G401 (cell line): ENCODE results near the gene ICAM3. TPM values are rescaled to one million over a fixed set of nuclear protein-coding genes. Genes with fewer than 3 reads are reported as not detected.
"Not testable (repeated sequence)": the region's sequence is repeated elsewhere in the genome, so short reads cannot be mapped to it uniquely, and the experiment has no call there.

Source experiments
- DNase-seq: peaks from one replicate; pipeline ENCODE4 v3.0.0-alpha.2; 2015; ENCODE audit warnings: low spot score
- in situ Hi-C: cut with HindIII; loops from 2 replicates; pipeline ENCODE4 v1.10.0; 2016; ENCODE audit warnings: low sequenced_read_pairs, mixed read lengths
- total RNA-seq: library from RNA; depleted of rRNA; stranded (reverse); fragments of >200 nt; shearing (Covaris generic); gene quantifications from 2 replicates; pipeline ENCODE4 v1.2.3, GENCODE V29; 2014

Gene ICAM3
- total RNA-seq, 1 experiment from 2014 or later = 23.8 TPM

DNA sequence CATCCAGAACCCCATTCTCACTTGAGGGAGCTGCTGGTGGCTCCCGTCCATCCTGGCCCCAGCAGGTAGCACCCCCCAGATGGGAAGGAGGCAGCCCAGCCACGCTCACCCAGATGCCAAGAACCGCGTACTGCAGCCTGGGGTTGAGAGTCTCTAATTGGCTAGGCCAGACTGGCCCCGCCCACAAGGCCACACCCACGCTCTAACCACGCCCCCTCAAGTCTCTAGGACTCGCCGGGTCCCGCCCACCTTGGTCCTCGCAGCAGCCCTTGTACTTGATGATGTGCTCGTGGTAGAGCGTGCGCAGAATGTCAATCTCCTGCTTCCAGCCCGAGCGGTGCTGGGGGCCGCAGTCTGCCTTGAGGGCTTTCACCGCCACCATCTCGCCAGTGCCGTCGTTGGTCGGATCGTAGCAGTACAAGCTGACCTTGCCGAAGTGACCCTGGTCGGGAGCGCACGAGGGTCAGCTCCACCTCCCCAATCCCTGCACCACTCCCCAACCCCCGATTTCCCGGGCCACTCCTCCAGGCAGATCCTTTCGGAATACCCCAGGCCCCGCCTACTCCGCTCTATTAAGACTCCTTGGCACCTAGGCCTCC lies 14.5 kb upstream of the ICAM3 start:
- DNase-seq = no peak
- in situ Hi-C loops = no loop called here

DNA sequence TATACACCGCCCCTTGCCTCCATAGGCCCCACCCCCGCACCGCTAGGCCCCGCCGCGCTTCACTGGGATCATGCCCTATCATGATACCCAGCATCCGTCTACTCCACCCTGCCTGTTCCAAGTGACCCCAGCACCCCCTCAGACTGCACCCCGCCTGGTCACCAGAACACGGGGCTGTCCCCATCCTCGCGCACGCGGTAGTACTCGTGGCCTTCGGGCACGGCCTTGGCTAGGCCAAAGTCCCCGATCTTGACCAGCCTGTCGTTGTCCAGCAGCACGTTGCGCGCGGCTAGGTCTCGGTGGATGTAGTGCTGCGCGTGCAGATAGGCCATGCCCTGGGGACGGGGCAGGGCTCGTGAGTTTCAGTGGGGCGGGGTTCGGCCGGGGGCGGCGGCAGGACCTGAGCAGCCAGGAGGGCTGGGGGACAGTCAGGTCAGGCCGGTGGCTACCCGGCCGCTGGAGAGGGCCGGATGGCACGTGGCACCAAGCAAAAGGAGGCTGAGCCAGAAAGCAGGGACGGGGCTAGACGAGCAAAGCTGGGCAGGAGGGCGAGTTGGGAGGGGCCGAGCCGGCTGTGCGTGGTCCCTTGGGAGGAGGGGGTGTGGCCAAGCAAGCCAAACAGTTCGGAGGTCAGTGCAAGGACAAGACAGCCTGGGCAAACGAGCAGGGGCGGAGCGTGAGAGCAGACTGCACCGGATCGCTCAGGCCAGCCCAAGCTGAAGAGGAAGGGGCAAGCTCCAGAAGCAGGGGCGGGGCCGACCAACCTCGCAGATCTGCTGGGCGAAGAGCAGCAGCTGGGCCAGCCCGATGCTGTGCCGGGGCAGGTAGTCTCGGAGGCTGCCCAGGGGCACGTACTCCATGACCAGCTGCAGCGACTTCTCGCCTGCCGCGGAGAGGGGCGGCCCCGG lies 13.6 kb upstream of the ICAM3 start:
- no peak for DNase-seq
- in situ Hi-C loops = no loop called here

DNA sequence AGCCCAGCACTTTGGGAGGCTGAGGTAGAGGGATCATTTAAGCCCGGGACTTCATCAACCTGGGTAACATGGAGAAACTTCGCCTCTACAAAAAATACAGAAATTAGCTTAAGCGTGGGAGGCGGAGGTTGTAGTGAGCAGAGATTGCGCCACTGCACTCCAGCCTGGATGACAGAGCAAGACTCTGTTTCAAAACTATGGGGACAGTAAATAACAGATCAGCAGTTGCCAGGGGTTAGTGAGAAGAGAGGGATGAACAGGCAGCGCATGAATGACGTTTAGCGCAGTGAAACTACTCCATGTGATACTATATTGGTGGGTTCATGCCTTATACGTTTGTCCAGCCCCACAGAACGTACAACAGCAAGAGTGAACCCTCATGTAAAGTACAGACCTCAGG lies 7.1 kb upstream of the ICAM3 start:
- no peak for DNase-seq
- in situ Hi-C loops = no loop called here

DNA sequence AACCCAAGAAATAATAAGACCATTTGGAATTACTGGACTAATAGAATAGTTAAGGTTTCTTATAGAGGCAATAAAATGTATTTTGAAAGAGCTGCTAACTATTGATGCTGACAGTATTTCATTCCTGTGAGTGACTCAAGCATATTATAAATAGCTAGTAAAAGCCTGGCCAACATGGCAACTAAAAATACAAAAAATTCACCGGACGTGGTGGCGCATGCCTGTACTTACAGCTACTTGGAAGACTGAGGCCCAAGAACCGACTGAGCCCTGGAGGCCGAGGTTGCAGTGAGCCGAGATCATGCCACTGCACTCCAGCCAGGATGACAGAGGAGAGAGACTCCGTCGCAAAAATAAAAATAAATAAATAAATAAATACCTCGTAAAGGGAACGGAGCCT lies 5.4 kb upstream of the ICAM3 start:
- no peak for DNase-seq
- in situ Hi-C loops = no loop called here

DNA sequence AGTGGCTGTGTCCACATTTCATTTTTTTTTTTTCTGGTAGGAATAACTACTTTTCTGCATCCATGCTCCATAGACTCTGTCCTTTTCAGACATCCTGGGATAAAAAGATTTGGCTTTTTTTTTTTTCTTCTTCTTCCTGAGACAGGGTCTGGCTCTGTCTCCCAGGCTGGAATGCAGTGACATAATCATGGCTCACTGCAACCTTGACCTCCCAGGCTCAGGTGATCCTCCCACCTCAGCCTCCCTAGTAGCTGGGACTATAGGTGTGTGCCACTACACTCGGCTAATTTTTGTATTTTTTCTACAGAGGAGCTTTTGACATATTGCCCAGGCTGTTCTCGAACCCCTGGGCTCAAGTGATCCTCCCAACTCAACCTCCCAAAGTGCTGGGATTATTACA lies 4.1 kb upstream of the ICAM3 start:
- in situ Hi-C loops = no loop called here
- DNase-seq = no peak

DNA sequence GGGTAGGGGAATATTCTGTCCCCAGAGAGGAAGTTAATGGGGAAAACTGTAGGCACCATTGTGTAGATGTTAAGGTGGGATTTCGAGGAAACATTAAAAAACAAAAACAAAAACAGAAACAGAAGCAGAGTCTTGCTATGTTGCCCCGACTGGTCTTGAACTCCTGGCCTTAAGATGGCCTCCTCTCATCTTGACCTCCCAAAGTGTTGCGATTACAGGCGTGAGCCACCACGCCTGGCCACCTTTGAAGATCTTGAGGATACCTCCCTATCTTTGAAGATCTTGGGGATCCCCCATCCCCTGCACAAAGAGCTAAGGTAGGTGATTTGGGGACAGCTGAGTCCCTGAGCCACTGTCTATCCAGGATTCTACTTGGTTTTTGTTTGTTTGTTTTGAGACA lies 553 bp upstream of the ICAM3 start:
- DNase-seq = no peak
- in situ Hi-C loops = no loop called here

DNA sequence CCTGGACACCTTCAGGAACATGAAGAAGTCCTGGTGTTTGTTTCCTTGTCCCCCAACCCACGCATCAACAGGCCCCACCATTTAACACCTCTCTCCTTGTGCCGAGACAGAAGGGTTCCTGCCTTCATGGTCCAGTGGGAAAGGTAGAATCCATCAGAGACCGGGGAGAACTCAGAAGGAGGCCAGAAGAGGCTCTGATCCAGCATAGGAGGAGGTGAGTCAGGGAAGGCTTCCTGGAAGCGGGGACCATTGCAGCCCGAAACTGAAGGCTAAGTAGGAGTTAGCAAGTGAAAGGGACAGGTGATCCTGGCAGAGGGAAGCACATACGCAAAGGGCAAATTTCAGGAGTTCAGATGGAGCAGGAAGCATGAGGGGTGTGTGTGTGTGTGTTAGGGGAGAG lies 484 bp downstream of the ICAM3 start:
- in situ Hi-C loops = no loop called here
- no peak for DNase-seq

DNA sequence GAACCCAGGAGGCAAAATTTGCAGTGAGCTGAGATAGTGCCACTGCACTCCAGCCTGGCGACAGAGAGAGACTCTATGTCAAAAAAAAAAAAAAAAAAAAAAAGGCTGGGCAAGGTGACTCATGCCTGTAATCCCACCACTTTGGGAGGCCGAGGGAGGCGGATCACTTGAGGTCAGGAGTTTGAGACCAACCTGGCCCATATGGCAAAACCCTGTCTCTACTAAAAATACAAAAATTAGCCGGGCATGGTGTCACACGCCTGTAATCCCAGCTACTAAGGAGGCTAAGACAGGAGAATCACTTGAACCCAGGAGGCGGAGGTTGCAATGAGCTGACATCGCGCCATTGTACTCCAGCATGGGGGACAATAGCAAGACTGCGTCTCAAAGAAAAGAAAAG lies 2.7 kb downstream of the ICAM3 start:
- DNase-seq, in situ Hi-C loops: not testable (repeated sequence)

DNA sequence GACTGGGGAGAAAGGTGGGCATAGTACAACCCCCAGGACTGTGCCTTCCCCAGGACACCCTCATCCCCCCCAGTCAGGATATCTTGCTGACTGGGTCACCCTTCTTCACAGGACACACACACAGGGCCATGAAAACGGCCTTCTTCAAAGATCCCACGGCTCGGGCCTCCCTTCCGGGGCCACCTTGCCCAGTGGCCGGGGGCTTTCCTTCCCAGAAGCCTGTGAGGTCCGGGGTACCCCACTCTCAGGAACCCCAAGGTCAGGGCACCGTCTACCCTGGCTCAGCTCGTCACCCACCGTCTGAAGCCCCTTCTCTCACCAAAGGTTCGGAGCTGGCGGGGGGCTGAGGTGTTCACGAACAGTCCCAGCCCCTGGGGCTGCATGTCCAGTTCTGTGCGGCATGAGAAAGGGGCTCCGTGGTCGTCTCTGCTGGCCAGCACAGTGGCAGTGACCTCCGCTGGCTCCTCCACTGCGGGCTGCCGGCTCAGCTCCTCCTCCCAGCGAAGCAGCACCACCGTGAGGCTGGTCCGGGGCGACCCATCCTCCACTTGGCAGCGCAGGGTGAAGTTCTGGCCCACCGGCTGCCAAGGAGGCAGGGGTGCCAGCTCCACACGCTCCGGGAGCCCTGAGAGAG lies 4.0 kb downstream of the ICAM3 start:
- in situ Hi-C loops = no loop called here
- DNase-seq = no peak

DNA sequence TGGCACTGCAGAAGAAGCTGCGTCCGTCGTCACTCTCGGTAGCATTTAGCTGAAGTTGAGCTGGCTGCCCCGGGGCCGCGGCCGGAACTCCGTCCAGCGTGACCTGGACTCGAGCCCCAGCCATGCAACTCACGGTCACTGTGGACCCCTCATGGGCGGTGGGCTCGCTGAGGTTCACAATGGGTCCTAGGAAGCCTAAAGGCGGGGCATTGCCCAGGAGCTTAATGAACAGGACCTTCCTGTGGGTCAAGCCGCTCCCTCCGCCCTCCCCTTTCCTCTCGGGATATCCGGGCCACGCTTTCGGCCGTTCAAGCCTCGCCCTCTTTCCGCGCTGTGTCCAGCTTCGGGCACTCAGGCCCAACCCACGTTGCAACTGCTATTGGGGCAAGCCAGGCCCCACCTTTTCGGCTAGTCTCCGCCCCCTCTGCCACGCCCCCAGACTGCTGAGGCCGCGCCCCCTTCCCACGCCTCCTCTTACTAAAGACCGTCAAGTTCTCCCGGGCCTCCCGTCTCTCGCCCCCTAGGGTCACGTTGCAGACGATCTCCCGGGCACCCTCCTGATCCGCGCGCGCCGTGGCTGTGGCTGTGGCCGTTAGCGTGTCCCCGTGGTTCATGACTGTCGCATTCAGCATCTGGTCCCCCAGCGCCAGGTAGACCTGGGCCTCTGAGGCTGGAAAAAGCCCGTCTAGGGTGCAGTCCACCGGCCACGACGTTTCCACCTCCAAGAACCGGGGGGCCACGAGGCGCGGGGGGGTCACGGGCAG lies 4.7 kb downstream of the ICAM3 start:
- in situ Hi-C loops = no loop called here
- DNase-seq = peak; percentile 72

DNA sequence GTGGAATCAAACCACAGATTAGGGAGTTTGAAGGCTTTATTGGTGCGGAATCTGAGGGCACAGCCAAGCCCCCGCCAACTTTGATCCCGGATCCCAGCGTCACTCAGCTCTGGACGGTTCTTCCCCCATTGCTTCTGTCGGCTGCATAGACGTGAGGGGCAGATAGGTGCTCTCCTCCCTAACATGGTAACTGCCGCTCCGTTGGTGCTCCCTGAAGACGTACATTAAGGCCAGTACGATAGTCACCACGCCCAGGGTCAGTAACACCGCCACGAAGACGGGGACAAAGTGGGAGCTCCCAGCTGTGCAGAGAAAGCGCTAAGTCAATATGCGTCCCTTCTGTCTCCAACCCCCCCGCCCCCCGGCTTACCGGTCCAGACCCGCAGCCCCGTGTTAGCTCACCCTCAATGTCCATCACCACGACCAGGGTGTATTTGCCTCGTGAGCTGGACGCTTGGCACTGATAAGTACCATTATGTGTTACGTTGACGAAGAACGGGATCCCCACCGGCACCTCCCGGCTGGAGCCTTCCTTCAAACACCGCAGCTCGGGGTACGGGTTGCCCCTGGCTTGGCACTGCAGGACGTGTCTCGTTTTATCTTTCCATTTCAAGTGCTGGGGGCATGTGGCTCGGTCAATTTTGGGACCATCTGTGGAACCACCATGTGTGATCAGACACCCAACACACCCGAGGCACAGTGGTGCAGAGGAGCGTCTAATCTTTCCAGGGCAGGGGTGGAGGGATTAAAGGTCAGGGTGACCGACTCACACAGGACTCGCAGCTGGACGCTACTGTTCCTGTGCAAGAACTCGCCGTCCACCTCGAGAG lies 5.5 kb downstream of the ICAM3 start:
- DNase-seq = no peak
- in situ Hi-C loops = no loop called here

DNA sequence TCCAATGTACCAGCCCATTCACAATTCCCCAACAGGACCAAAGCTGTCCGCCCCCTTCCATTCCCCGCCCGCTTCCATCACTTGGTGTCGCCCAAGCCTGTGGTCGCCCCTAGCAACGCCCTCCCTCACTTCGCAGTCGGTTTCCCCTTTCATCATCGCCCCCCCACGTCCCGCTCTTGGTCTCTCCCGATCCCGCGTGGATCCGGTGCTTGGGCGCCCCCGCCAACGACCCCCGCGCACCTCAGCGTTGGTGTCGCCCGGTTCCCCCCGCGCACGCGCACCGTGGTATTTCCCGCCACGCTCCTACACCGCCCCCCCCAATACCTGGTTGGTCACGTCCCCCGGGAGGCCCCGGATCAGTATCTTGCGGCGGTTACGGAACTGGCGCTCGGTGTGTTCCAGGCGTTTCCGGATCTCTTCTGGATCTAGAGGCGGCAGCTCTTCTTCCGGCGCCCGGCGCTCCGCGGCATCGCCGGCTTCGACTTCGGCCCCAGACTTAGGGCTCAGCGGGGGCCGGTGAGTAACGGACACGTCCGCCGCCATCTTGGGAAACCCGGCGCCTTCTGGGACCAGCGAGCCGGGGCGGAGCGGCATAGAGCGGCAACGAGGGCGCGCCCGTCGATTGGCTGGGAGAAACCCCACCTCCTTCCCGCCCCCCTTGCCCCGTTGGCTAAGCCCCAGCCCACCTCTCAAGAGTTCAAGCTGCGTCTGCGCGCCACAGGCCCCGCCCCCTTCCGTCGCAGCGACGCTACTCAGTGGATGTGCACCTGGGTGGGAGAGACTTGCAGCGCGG lies 6.3 kb downstream of the ICAM3 start, which contains the start of gene RAVER1:
Gene RAVER1, minus strand, starts transcription at position 565 of the 793 bp plus-strand sequence. Its CDS starts 22 bp downstream, at position 543.
- peak; percentile 98 for DNase-seq
- in situ Hi-C loops = no loop called here

DNA sequence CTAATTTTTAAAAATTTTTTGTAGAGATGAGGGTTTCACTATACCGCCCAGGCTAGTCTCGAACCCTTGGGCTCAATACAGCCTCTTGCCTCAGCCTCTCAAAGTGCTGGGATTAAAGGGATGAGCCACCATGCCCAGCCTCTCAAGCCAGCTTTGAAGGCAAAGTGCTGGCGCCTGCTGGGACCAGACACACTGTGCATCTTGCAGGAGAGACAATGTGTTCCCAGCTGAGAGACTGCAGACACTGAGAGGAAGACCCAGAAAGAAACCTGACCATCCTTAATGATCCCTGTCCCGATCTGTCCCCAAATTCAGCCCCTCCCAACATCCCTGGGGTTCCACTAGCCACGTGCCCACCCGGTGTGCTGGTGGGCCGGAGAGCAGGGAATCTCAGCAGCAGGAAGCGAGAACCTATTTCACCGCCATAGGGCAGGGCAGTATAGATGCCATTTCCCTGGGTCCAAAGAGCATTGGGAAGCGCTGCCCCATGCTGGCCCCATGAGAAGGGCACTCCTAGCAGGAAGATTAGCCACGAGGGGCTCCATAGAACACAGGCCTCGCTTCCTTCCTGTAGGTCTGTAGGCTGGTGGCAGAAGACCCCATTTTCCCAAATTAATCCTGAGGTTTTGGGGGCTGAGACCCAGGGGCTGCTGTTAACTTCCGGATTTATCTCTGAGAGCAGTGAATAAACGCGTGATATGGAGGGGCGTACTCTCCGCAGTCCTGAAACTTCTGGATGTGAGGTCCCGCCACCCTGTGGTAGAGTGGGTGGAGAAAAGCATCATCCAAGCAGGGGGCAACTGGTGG lies 7.1 kb downstream of the ICAM3 start:
- DNase-seq = no peak
- in situ Hi-C loops = no loop called here

DNA sequence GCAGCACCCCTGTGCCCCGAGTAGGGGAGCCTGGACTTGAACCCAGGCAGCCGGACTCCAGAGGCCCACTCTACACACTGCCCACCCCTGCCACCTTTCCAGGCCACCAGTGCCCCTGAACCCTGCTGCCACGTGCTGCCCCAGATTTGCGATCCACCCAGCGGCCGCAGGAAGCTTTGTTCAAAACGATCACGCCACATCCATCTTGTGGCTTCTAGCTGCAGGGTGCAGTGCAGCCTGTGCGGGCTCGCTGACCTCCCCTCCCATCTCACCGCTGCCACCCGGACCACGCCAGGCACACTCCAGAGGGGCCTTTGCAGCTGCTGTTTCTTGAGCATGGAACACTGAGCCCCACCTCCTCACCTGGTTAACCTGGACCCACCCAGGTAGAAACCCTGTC lies 9.9 kb downstream of the ICAM3 start:
- in situ Hi-C loops = no loop called here
- no peak for DNase-seq

DNA sequence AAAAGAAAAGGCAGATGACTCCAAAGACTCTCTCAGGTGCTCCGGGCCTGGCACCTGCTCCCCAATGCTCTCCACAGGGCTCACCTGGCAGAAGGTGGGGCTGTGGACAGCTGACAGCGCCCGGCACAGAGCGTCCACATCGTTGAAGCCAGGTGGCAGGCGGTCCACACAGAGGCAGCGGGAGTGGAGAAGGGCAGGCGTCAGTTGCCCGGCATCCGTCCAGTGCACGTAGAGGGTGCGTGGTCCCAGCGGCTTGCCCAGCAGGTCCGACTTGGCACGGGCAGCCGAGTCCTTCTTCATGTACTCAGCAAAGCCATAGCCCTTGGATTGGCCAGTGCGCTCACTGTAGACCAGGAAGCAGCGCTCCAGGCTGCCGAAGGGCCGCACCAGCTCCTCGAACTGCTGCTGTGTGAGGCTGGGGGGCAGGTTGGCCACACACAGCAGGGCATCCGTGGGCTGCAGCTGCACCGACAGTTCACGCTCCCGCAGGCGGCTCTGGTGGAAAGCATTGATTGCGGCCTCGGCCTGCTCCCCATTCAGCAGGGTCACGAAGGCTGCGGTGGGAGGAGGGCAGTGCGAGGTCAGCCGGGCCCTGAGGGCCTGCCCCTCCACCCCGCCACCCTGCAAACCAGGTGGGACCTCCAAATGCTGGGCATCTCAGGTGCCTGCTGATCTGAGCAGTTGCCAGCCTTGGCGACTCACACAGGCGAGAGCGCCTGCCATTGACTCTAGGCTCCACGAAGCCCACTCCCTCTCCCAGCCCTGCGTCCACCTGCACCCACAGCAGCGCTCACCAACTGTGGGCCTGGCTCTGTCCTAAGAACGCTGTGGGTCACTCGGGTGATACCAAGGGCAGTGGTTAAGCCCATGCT lies 10.6 kb downstream of the ICAM3 start:
- no peak for DNase-seq
- in situ Hi-C loops = no loop called here

DNA sequence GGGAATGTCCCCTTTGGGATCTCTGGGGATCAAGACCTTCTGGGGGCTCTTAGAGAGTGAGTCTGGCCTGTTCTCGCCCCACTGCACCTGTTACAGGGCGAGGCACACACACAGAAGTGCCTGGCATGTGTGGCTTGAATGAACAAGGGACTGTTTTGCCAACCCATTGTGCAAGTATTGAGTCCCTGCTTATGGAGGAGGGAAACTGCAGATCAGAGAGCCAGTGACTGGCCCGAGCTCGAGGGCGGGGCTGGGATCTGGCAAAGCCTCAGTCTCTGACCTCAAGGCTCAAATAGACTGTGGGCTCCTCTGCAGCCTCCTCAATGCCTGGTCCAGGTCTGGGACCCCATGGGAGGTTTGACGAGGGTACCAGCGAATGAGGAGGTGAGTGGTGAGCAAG lies 11.6 kb downstream of the ICAM3 start:
- DNase-seq = no peak
- in situ Hi-C loops = no loop called here
